Activated naive CD8-positive, alpha-beta T cell treated with anti-CD3 and anti-CD28 coated beads, Interleukin-2, amount 10 ng/mL, durations not matched to agents 7 days and 5 days (primary cell): Measurements from ENCODE around the gene TMEM138. TPM values are rescaled to one million over a fixed set of nuclear protein-coding genes. Genes with fewer than 3 reads are reported as not detected.

ENCODE experiments used
- ATAC-seq: fragments of 150-1000 bp; cut with Tn5 transposase; one replicate; pipeline ENCODE4 v1.10.0; 2021; ENCODE audit warnings: low read depth, moderate library complexity
- POLR2A ChIA-PET: fragments of 350-600 bp; sonication (Branson Sonifier 250); formaldehyde crosslinking; loops from one replicate; lab custom pipeline; 2021; ENCODE audit warnings: antibody characterized with exemption; lab: Charles Lee
- DNase-seq: peaks from one replicate; pipeline ENCODE4 v3.0.0; 2021
- H3K27ac Mint-ChIP-seq: one replicate; pipeline ENCODE4 v1.8.0; 2022; ENCODE audit warnings: mild to moderate bottlenecking, mixed read lengths
- H3K27me3 Mint-ChIP-seq: one replicate; pipeline ENCODE4 v1.8.0; 2022; ENCODE audit warnings: mild to moderate bottlenecking, moderate library complexity, mixed read lengths
- H3K36me3 Mint-ChIP-seq: one replicate; pipeline ENCODE4 v1.8.0; 2021; ENCODE audit warnings: mild to moderate bottlenecking, mixed read lengths
- H3K4me1 Mint-ChIP-seq: one replicate; pipeline ENCODE4 v1.8.0; 2021; ENCODE audit warnings: mixed read lengths
- H3K4me3 Mint-ChIP-seq: one replicate; pipeline ENCODE4 v1.8.0; 2022; ENCODE audit warnings: mild to moderate bottlenecking, moderate library complexity, mixed read lengths
- H3K9me3 Mint-ChIP-seq: one replicate; pipeline ENCODE4 v1.8.0; 2021; ENCODE audit warnings: mixed read lengths
- total RNA-seq, 2 experiments: library from RNA; stranded (reverse); gene quantifications; one replicate each; pipeline ENCODE4 v1.2.3, GENCODE V29; 2021

The TMEM138 gene
- 10 to 100 TPM; 53.4 to 57.7 TPM for total RNA-seq

- Mint-ChIP-seq H3K27me3 (no peaks in the 10 kb centered on the region), H3K36me3 (peaks cover 2% of the 10 kb centered on the region), H3K9me3 (no peaks in the 10 kb centered on the region), H3K4me3 (peak within 1 kb of the TSS; percentile 95), H3K27ac (peak within 1 kb of the TSS; percentile 94), H3K4me1 (peaks cover 34% of the 10 kb centered on the region)
- peak; percentile 86 for DNase-seq
- ATAC-seq, result peak; percentile 95
- POLR2A ChIA-PET, result interaction anchor here (0.7 to 3.7 kb wide), 15 partner anchors 9 to 68 kb away, joined by 3 to 36 read pairs (median 11); partner anchors contain the start of genes CPSF7, DDB1, SDHAF2 and TKFC
These were observed at the start of gene TMEM138, which contains the start of gene CYB561A3 for GRCh38 chr11:61361741-61362541. TMEM138 (plus strand) TSS chr11:61362374; CDS start chr11:61364391, 2,017 bp downstream. CYB561A3 (minus strand) TSS chr11:61361882; CDS start chr11:61356713, 5,169 bp downstream.

- Mint-ChIP-seq H3K4me1 (no peaks in the 10 kb centered on the region), H3K27me3 (no peaks in the 10 kb centered on the region), H3K9me3 (no peaks in the 10 kb centered on the region), H3K27ac (no peak overlapping the region), H3K36me3 (peaks cover 26% of the 10 kb centered on the region), H3K4me3 (no peak overlapping the region)
- DNase-seq (no peak), ATAC-seq (no peak)
- POLR2A ChIA-PET, result interaction anchor here (1.1 kb wide), 1 partner anchor 25 kb away, joined by 4 read pairs; no protein-coding TSS in a partner anchor
These were observed 46.9 kb upstream of the TMEM138 start for GRCh38 chr11:61315260-61315659.

GRCh38 chr11:61325649-61326414 is 36.3 kb upstream of the TMEM138 start:
- Mint-ChIP-seq H3K4me3 (no peak overlapping the region), H3K4me1 (peaks cover 16% of the 10 kb centered on the region), H3K9me3 (no peaks in the 10 kb centered on the region), H3K36me3 (peaks cover 43% of the 10 kb centered on the region), H3K27ac (no peak overlapping the region), H3K27me3 (no peaks in the 10 kb centered on the region)
- DNase-seq (no peak), ATAC-seq (no peak)
- POLR2A ChIA-PET, result no interaction called here

GRCh38 chr11:61327669-61328071 is 34.5 kb upstream of the TMEM138 start:
- peak overlapping the region; percentile 35 for H3K27ac Mint-ChIP-seq
- ATAC-seq (no peak), DNase-seq (no peak)
- H3K4me3 Mint-ChIP-seq, result no peak overlapping the region
- H3K4me1 Mint-ChIP-seq, result peaks cover 33% of the 10 kb centered on the region
- no peaks in the 10 kb centered on the region for H3K27me3 Mint-ChIP-seq
- H3K9me3 Mint-ChIP-seq, result no peaks in the 10 kb centered on the region
- POLR2A ChIA-PET, result no interaction called here
- H3K36me3 Mint-ChIP-seq, result peaks cover 33% of the 10 kb centered on the region

GRCh38 chr11:61328351-61328750 is 33.8 kb upstream of the TMEM138 start:
- Mint-ChIP-seq H3K9me3 (no peaks in the 10 kb centered on the region), H3K4me1 (peaks cover 34% of the 10 kb centered on the region), H3K27ac (no peak overlapping the region), H3K4me3 (no peak overlapping the region), H3K36me3 (peaks cover 27% of the 10 kb centered on the region), H3K27me3 (no peaks in the 10 kb centered on the region)
- POLR2A ChIA-PET, result no interaction called here
- DNase-seq, result no peak
- ATAC-seq, result no peak

GRCh38 chr11:61329871-61330270 is 32.3 kb upstream of the TMEM138 start:
- peaks cover 45% of the 10 kb centered on the region for H3K4me1 Mint-ChIP-seq
- H3K27ac Mint-ChIP-seq, result no peak overlapping the region
- POLR2A ChIA-PET, result no interaction called here
- no peaks in the 10 kb centered on the region for H3K9me3 Mint-ChIP-seq
- H3K4me3 Mint-ChIP-seq, result no peak overlapping the region
- DNase-seq (no peak), ATAC-seq (no peak)
- peaks cover 21% of the 10 kb centered on the region for H3K36me3 Mint-ChIP-seq
- no peaks in the 10 kb centered on the region for H3K27me3 Mint-ChIP-seq

- H3K4me3 Mint-ChIP-seq, result peak overlapping the region; percentile 98
- POLR2A ChIA-PET, result interaction anchor here (0.8 to 1.3 kb wide), 3 partner anchors 9 to 61 kb away, joined by 3 to 9 read pairs (median 3); partner anchors contain the start of genes CYB561A3, TMEM138 and TMEM216
- DNase-seq (no peak), ATAC-seq (no peak)
- no peaks in the 10 kb centered on the region for H3K27me3 Mint-ChIP-seq
- H3K36me3 Mint-ChIP-seq, result peaks cover 13% of the 10 kb centered on the region
- peaks cover 56% of the 10 kb centered on the region for H3K4me1 Mint-ChIP-seq
- H3K9me3 Mint-ChIP-seq, result no peaks in the 10 kb centered on the region
- H3K27ac Mint-ChIP-seq, result peak overlapping the region; percentile 88
These were observed 30.5 kb upstream of the TMEM138 start for GRCh38 chr11:61331651-61332050.

GRCh38 chr11:61332281-61332796 is 29.8 kb upstream of the TMEM138 start:
- no peak for ATAC-seq

GRCh38 chr11:61332797-61333549 is 29.2 kb upstream of the TMEM138 start, which contains the start of the genes DDB1 and TKFC:
DDB1 (minus strand) TSS chr11:61333105; CDS start chr11:61332968, 137 bp downstream.
TKFC (plus strand) TSS chr11:61333228; CDS start chr11:61334729, 1,501 bp downstream.
- ATAC-seq (peak; percentile 93), DNase-seq (peak; percentile 99)
- no peaks in the 10 kb centered on the region for H3K27me3 Mint-ChIP-seq
- POLR2A ChIA-PET, result interaction anchor here (1.1 to 2.9 kb wide), 8 partner anchors 23 to 114 kb away, joined by 3 to 26 read pairs (median 6); partner anchors contain the start of genes CPSF7, CYB561A3, SDHAF2 and TMEM138
- peak within 1 kb of the TSS; percentile 98 for H3K4me3 Mint-ChIP-seq
- H3K27ac Mint-ChIP-seq, result peak within 1 kb of the TSS; percentile 99
- peaks cover 59% of the 10 kb centered on the region for H3K4me1 Mint-ChIP-seq
- peaks cover 8% of the 10 kb centered on the region for H3K36me3 Mint-ChIP-seq
- no peaks in the 10 kb centered on the region for H3K9me3 Mint-ChIP-seq

More at GRCh38 chr11:61332281-61332796, 29.8 kb upstream of the TMEM138 start:
- Mint-ChIP-seq H3K4me1 (peaks cover 62% of the 10 kb centered on the region), H3K36me3 (peaks cover 13% of the 10 kb centered on the region), H3K4me3 (peak overlapping the region; percentile 98), H3K9me3 (no peaks in the 10 kb centered on the region), H3K27me3 (no peaks in the 10 kb centered on the region), H3K27ac (peak overlapping the region; percentile 88)
- DNase-seq, result no peak
- POLR2A ChIA-PET, result interaction anchor here (1.1 kb wide), 1 partner anchor 29 kb away, joined by 9 read pairs; the partner anchor contains the start of genes CYB561A3 and TMEM138

- H3K9me3 Mint-ChIP-seq, result no peaks in the 10 kb centered on the region
- no peak for ATAC-seq
- DNase-seq, result no peak
- H3K27ac Mint-ChIP-seq, result peak overlapping the region; percentile 99
- H3K4me1 Mint-ChIP-seq, result peaks cover 54% of the 10 kb centered on the region
- peak overlapping the region; percentile 98 for H3K4me3 Mint-ChIP-seq
- POLR2A ChIA-PET, result interaction anchor here (0.9 to 2.9 kb wide), 10 partner anchors 13 to 114 kb away, joined by 3 to 26 read pairs (median 6); partner anchors contain the start of genes CPSF7, CYB561A3, SDHAF2 and TMEM138
- peaks cover 8% of the 10 kb centered on the region for H3K36me3 Mint-ChIP-seq
- no peaks in the 10 kb centered on the region for H3K27me3 Mint-ChIP-seq
These were observed 28.4 kb upstream of the TMEM138 start for GRCh38 chr11:61333550-61334433.
